ENCODE results near the gene ARHGAP20. TPM values are rescaled to one million over a fixed set of nuclear protein-coding genes. Genes with fewer than 3 reads are reported as not detected.

ARHGAP20 gene
- total RNA-seq, 4 donors from 2014 or later: 10.5 to 19.5 (median 11.8) TPM

DNA sequence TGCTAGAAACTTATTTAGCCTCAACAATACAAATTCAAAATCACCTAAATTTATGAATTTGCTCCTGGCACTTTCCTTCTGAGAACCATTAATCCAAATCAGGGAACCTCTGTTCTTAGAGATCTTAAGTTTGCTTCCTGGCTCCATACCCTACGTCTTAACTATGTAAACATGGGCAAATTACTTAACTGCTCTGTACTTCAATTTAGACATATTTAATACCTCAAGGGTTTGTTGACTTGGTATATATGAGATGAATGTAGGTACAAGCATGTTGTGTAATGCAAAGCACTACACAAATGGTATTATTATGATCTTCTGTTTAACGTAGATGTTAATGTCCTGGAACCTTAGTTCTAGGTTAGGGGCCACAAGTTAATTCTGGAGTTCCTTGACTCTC lies 22.6 kb upstream of the ARHGAP20 start:
- intact Hi-C loops (cut with DNase I): no loop called here
- 47 to 72% methylated on average over 2 of the region's 2 CpGs for WGBS, 2 donors
- DNase-seq: no peak
- no peaks in the 10 kb centered on the region for H3K4me1 ChIP-seq
- TF ChIP-seq POLR2A (IDR thresholded peaks at IDR 0.05): no peak
- TF ChIP-seq, protein P1, sequence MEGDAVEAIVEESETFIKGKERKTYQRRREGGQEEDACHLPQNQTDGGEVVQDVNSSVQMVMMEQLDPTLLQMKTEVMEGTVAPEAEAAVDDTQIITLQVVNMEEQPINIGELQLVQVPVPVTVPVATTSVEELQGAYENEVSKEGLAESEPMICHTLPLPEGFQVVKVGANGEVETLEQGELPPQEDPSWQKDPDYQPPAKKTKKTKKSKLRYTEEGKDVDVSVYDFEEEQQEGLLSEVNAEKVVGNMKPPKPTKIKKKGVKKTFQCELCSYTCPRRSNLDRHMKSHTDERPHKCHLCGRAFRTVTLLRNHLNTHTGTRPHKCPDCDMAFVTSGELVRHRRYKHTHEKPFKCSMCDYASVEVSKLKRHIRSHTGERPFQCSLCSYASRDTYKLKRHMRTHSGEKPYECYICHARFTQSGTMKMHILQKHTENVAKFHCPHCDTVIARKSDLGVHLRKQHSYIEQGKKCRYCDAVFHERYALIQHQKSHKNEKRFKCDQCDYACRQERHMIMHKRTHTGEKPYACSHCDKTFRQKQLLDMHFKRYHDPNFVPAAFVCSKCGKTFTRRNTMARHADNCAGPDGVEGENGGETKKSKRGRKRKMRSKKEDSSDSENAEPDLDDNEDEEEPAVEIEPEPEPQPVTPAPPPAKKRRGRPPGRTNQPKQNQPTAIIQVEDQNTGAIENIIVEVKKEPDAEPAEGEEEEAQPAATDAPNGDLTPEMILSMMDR (IDR thresholded peaks at IDR 0.05): no peak
- no peaks in the 10 kb centered on the region for H3K36me3 ChIP-seq
- no peaks in the 10 kb centered on the region for H3K9me3 ChIP-seq
- no peak overlapping the region for H3K27ac ChIP-seq
- H3K27me3 ChIP-seq: no peaks in the 10 kb centered on the region
- no peak overlapping the region for H3K4me3 ChIP-seq (replicated peaks in 1 of 3)

GRCh38 chr11:110730773-110731172 lies 18.5 kb upstream of the ARHGAP20 start:
- WGBS, 2 donors: 84 to 89% methylated on average over 1 of the region's 1 CpG
- Histone ChIP-seq H3K27me3 (no peaks in the 10 kb centered on the region), H3K9me3 (no peaks in the 10 kb centered on the region), H3K4me1 (peaks cover 7 to 8% of the 10 kb centered on the region in 2 donors), H3K27ac (no peak overlapping the region), H3K4me3 (replicated peaks in 1 of 3) (no peak overlapping the region), H3K36me3 (no peaks in the 10 kb centered on the region)
- TF ChIP-seq, protein P1 (IDR thresholded peaks at IDR 0.05): no peak
- no peak for TF ChIP-seq POLR2A (IDR thresholded peaks at IDR 0.05)
- intact Hi-C loops (cut with DNase I): no loop called here
- no peak for DNase-seq

GRCh38 chr11:110728883-110729282 lies 16.6 kb upstream of the ARHGAP20 start:
- no peak for DNase-seq
- Histone ChIP-seq H3K9me3 (no peaks in the 10 kb centered on the region), H3K27ac (peak overlapping the region in 2 of 3 donors; percentile 0 to 57), H3K27me3 (no peaks in the 10 kb centered on the region), H3K4me1 (peaks cover 7 to 8% of the 10 kb centered on the region in 2 donors), H3K4me3 (replicated peaks in 1 of 3) (no peak overlapping the region), H3K36me3 (no peaks in the 10 kb centered on the region)
- WGBS, 2 donors: 47 to 50% methylated on average over 3 of the region's 3 CpGs
- intact Hi-C loops (cut with DNase I): no loop called here
- TF ChIP-seq, protein P1 (IDR thresholded peaks at IDR 0.05): no peak
- no peak for TF ChIP-seq POLR2A (IDR thresholded peaks at IDR 0.05)

- peak; percentile 28 to 38 for DNase-seq
- H3K27ac ChIP-seq: peak overlapping the region; percentile 56 to 64 (median 57)
- H3K9me3 ChIP-seq: no peaks in the 10 kb centered on the region
- no peak for TF ChIP-seq POLR2A (IDR thresholded peaks at IDR 0.05)
- TF ChIP-seq, protein P1 (IDR thresholded peaks at IDR 0.05): no peak
- H3K36me3 ChIP-seq: no peaks in the 10 kb centered on the region
- H3K27me3 ChIP-seq: no peaks in the 10 kb centered on the region
- no peak overlapping the region for H3K4me3 ChIP-seq (replicated peaks in 1 of 3)
- H3K4me1 ChIP-seq: peaks cover 7 to 8% of the 10 kb centered on the region in 2 donors
- intact Hi-C loops (cut with DNase I): no loop called here
Observed at GRCh38 chr11:110728476-110728875, 16.2 kb upstream of the ARHGAP20 start.

DNA sequence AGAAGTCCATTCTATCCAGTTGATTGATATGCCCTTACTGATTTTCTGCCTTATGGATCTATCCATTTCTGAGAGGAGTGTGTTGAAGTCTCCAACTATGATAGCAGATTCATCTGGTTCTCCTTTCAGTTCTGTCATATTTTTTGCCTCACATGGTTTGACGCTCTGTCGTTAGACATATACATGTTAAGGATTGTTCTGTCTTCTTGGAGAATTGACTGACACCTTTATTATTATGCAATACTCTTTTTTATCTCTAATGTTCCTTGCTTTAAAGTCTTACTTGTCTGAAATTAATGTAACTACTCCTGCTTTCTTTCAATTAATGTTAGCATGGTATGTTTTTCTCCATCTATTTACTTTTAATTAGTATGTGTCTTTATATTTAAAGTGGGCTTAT lies 12.1 kb upstream of the ARHGAP20 start:
- H3K4me3 ChIP-seq (replicated peaks in 1 of 3): no peak overlapping the region
- intact Hi-C loops (cut with DNase I): no loop called here
- no peak for DNase-seq
- TF ChIP-seq, protein P1 (IDR thresholded peaks at IDR 0.05): no peak
- TF ChIP-seq POLR2A (IDR thresholded peaks at IDR 0.05): no peak
- H3K4me1 ChIP-seq: peaks cover 16 to 17% of the 10 kb centered on the region in 2 donors
- H3K9me3 ChIP-seq: no peaks in the 10 kb centered on the region
- H3K36me3 ChIP-seq: no peaks in the 10 kb centered on the region
- WGBS, 2 donors: 66 to 95% methylated on average over 2 of the region's 2 CpGs
- H3K27me3 ChIP-seq: no peaks in the 10 kb centered on the region
- H3K27ac ChIP-seq: no peak overlapping the region

Measured in thyroid gland (tissue), 4 donors.